WTC11 (cell line): Measurements from ENCODE around the gene HIPK2. TPM values are rescaled to one million over a fixed set of nuclear protein-coding genes. Genes with fewer than 3 reads are reported as not detected.

Source experiments
- ATAC-seq: fragments of 200-7000 bp; cut with Tn5 transposase; 2 replicates; pipeline ENCODE4 v1.10.0; 2021; ENCODE audit warnings: mild to moderate bottlenecking, moderate library complexity
- Bru-seq: library from RNA; stranded (reverse); fragments of 400-500 nt; gene quantifications from one replicate; lab custom pipeline; 2021; lab: Mats Ljungman, UMichigan
- CTCF ChIA-PET: fragments of 300-600 bp; sonication (Branson Sonifier 250); formaldehyde crosslinking; loops from one replicate; lab custom pipeline; 2021; ENCODE audit warnings: antibody characterized with exemption; lab: Charles Lee
- POLR2A ChIA-PET: fragments of 350-600 bp; sonication (Branson Sonifier 250); formaldehyde crosslinking; loops from one replicate; lab custom pipeline; 2021; ENCODE audit warnings: antibody characterized with exemption; lab: Charles Lee
- DNase-seq: peaks from one replicate; pipeline ENCODE4 v3.0.0; 2021; ENCODE audit warnings: low spot score
- H3K27ac Mint-ChIP-seq: 2 replicates; pipeline ENCODE4 v1.8.0; 2021; ENCODE audit warnings: mixed read lengths
- H3K27me3 Mint-ChIP-seq: 2 replicates; pipeline ENCODE4 v1.8.0; 2021; ENCODE audit warnings: low read depth, mild to moderate bottlenecking, moderate library complexity, mixed read lengths
- H3K36me3 Mint-ChIP-seq: 2 replicates; pipeline ENCODE4 v1.8.0; 2021; ENCODE audit warnings: mixed read lengths
- H3K4me1 Mint-ChIP-seq: 2 replicates; pipeline ENCODE4 v1.8.0; 2022; ENCODE audit warnings: mixed read lengths
- H3K4me3 Mint-ChIP-seq: 2 replicates; pipeline ENCODE4 v1.8.0; 2021; ENCODE audit warnings: mild to moderate bottlenecking, moderate library complexity, mixed read lengths
- H3K9me3 Mint-ChIP-seq: 2 replicates; pipeline ENCODE4 v1.8.0; 2021; ENCODE audit warnings: mixed read lengths
- ATF1 ChIP-seq: sonication (generic); formaldehyde crosslinking; IDR thresholded peaks from 2 replicates; pipeline ENCODE4 v1.8.1; 2023; ENCODE audit warnings: mild to moderate bottlenecking, moderate library complexity, missing genetic modification reagents
- ELF4 ChIP-seq: sonication (generic); formaldehyde crosslinking; IDR thresholded peaks from 2 replicates; pipeline ENCODE4 v1.8.1; 2022; ENCODE audit warnings: low read depth, mild to moderate bottlenecking, moderate library complexity, missing genetic modification reagents
- EMX1 ChIP-seq: fragments of 250-450 bp; sonication (Bioruptor Pico); IDR thresholded peaks from 2 replicates; pipeline ENCODE4 v1.8.0; 2021; ENCODE audit warnings: mild to moderate bottlenecking
- ERG ChIP-seq: fragments of 250-450 bp; sonication (Bioruptor Pico); IDR thresholded peaks from 2 replicates; pipeline ENCODE4 v1.8.0; 2021; ENCODE audit warnings: mild to moderate bottlenecking
- ESRRA ChIP-seq: sonication (generic); formaldehyde crosslinking; IDR thresholded peaks from 2 replicates; pipeline ENCODE4 v1.8.1; 2022; ENCODE audit warnings: mild to moderate bottlenecking, missing genetic modification reagents, borderline replicate concordance
- ETV6 ChIP-seq: sonication (generic); formaldehyde crosslinking; IDR thresholded peaks from 2 replicates; pipeline ENCODE4 v1.8.1; 2022; ENCODE audit warnings: mild to moderate bottlenecking, missing genetic modification reagents
- FOXJ3 ChIP-seq: sonication (generic); formaldehyde crosslinking; IDR thresholded peaks from 2 replicates; pipeline ENCODE4 v1.9.0; 2021; ENCODE audit warnings: missing genetic modification reagents, mild to moderate bottlenecking, borderline replicate concordance
- FOXK1 ChIP-seq: sonication (generic); formaldehyde crosslinking; IDR thresholded peaks from 2 replicates; pipeline ENCODE4 v1.8.0; 2022; ENCODE audit warnings: mild to moderate bottlenecking, moderate library complexity, missing genetic modification reagents
- FOXP1 ChIP-seq: sonication (generic); formaldehyde crosslinking; IDR thresholded peaks from 2 replicates; pipeline ENCODE4 v1.8.0; 2022; ENCODE audit warnings: missing genetic modification reagents, mild to moderate bottlenecking, moderate library complexity, borderline replicate concordance
- JUN ChIP-seq: sonication (generic); formaldehyde crosslinking; IDR thresholded peaks from 2 replicates; pipeline ENCODE4 v1.8.0; 2023; ENCODE audit warnings: mild to moderate bottlenecking, missing genetic modification reagents
- NR3C1 ChIP-seq: sonication (generic); formaldehyde crosslinking; conservative IDR thresholded peaks from 2 replicates; pipeline ENCODE4 v1.8.1; 2023; ENCODE audit warnings: low read depth, mild to moderate bottlenecking, missing genetic modification reagents
- OVOL2 ChIP-seq: fragments of 250-450 bp; sonication (Bioruptor Pico); IDR thresholded peaks from 2 replicates; pipeline ENCODE4 v1.9.0; 2021; ENCODE audit warnings: mild to moderate bottlenecking, borderline replicate concordance
- SMAD4 ChIP-seq: sonication (generic); formaldehyde crosslinking; IDR thresholded peaks from 2 replicates; pipeline ENCODE4 v1.8.0; 2022; ENCODE audit warnings: mild to moderate bottlenecking, missing genetic modification reagents
- SP1 ChIP-seq: sonication (generic); formaldehyde crosslinking; conservative IDR thresholded peaks from 2 replicates; pipeline ENCODE4 v1.8.1; 2022; ENCODE audit warnings: missing genetic modification reagents
- STAT6 ChIP-seq: sonication (generic); formaldehyde crosslinking; conservative IDR thresholded peaks from 2 replicates; pipeline ENCODE4 v1.8.1; 2023; ENCODE audit warnings: mild to moderate bottlenecking, low read depth, missing genetic modification reagents, moderate library complexity
- USF1 ChIP-seq: sonication (generic); formaldehyde crosslinking; IDR thresholded peaks from 2 replicates; pipeline ENCODE4 v1.8.0; 2022; ENCODE audit warnings: mild to moderate bottlenecking, missing genetic modification reagents
- ZNF219 ChIP-seq: sonication (generic); formaldehyde crosslinking; IDR thresholded peaks from 2 replicates; pipeline ENCODE4 v1.8.0; 2023; ENCODE audit warnings: missing genetic modification reagents, mild to moderate bottlenecking, borderline replicate concordance
- ZNF263 ChIP-seq: sonication (generic); formaldehyde crosslinking; IDR thresholded peaks from 2 replicates; pipeline ENCODE4 v1.8.1; 2022; ENCODE audit warnings: low read depth, mild to moderate bottlenecking, moderate library complexity, missing genetic modification reagents
- long read RNA-seq, 3 experiments: library from RNA in 1 of 3; library from capped mRNA in 1 of 3; library from polyadenylated mRNA in 1 of 3; unstranded in 2 of 3; stranded (forward) in 1 of 3; transcript quantifications; one replicate each; pipeline ENCODE4 v2.0.0, GENCODE V29; 2021
- total RNA-seq: library from RNA; stranded (reverse); gene quantifications from 3 replicates; pipeline ENCODE4 v1.2.3, GENCODE V29; 2021
- TF ChIP-seq, protein P1 (sequence below): fragments of 250-450 bp; sonication (Bioruptor Pico); IDR thresholded peaks from 2 replicates; pipeline ENCODE4 v1.9.0; 2021; ENCODE audit warnings: moderate library complexity, mild to moderate bottlenecking, inconsistent platforms, borderline replicate concordance
- TF ChIP-seq, protein P2 (sequence below): fragments of 250-450 bp; sonication (Bioruptor Pico); IDR thresholded peaks from 2 replicates; pipeline ENCODE4 v1.9.0; 2021; ENCODE audit warnings: mild to moderate bottlenecking
- TF ChIP-seq, protein P3 (sequence below): sonication (generic); formaldehyde crosslinking; IDR thresholded peaks from 2 replicates; pipeline ENCODE4 v1.8.1; 2023; ENCODE audit warnings: mild to moderate bottlenecking, missing genetic modification reagents, moderate library complexity

The HIPK2 gene
- total RNA-seq (20.8 to 25.3 TPM (median 21.3 TPM) in 3 replicates), Bru-seq, nascent RNA (percentile 62 among the genes with signal in this experiment)
- long read RNA-seq, experiment 1, partial matches to known transcripts = 3 of 58 reads
- long read RNA-seq, experiment 1, other reads (novel, unspliced or antisense) = 55 of 58 reads
- long read RNA-seq, experiment 2, partial matches to known transcripts = 1 of 30 reads
- long read RNA-seq, experiment 2, other reads (novel, unspliced or antisense) = 29 of 30 reads
- long read RNA-seq, experiment 3 = 0 reads

GRCh38 chr7:139777948-139778841 lies at the start of gene HIPK2:
Gene HIPK2, minus strand, starts transcription at chr7:139777998. Its CDS starts 375 bp downstream, at chr7:139777623.
- DNase-seq (peak; percentile 74), ATAC-seq (peak; percentile 78)
- no peaks in the 10 kb centered on the region for H3K9me3 Mint-ChIP-seq
- peaks cover 20% of the 10 kb centered on the region for H3K4me1 Mint-ChIP-seq
- no peak within 1 kb of the TSS for H3K27ac Mint-ChIP-seq
- TF ChIP-seq JUN (CRISPR knock-in tag) = no peak
- TF ChIP-seq USF1 (CRISPR knock-in tag) = no peak
- TF ChIP-seq FOXP1 (CRISPR knock-in tag) = peak; percentile 68; the same call in 1 of the 2 replicates
- no peak for TF ChIP-seq OVOL2 (CRISPR knock-in tag)
- no peak for TF ChIP-seq ERG (CRISPR knock-in tag)
- TF ChIP-seq SP1 (CRISPR knock-in tag) = no peak; the same call in 1 of the 2 replicates
- 0 out of 2 replicates have a peak, but pooled peaks have one; percentile 42 for TF ChIP-seq ATF1 (CRISPR knock-in tag)
- TF ChIP-seq ZNF219 (CRISPR knock-in tag) = no peak
- TF ChIP-seq, protein P1, sequence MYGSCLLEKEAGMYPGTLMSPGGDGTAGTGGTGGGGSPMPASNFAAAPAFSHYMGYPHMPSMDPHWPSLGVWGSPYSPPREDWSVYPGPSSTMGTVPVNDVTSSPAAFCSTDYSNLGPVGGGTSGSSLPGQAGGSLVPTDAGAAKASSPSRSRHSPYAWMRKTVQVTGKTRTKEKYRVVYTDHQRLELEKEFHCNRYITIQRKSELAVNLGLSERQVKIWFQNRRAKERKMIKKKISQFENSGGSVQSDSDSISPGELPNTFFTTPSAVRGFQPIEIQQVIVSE (CRISPR knock-in tag) = no peak
- no peak for TF ChIP-seq STAT6 (CRISPR knock-in tag)
- no peak for TF ChIP-seq EMX1 (CRISPR knock-in tag)
- no peak for TF ChIP-seq FOXK1
- TF ChIP-seq, protein P2, sequence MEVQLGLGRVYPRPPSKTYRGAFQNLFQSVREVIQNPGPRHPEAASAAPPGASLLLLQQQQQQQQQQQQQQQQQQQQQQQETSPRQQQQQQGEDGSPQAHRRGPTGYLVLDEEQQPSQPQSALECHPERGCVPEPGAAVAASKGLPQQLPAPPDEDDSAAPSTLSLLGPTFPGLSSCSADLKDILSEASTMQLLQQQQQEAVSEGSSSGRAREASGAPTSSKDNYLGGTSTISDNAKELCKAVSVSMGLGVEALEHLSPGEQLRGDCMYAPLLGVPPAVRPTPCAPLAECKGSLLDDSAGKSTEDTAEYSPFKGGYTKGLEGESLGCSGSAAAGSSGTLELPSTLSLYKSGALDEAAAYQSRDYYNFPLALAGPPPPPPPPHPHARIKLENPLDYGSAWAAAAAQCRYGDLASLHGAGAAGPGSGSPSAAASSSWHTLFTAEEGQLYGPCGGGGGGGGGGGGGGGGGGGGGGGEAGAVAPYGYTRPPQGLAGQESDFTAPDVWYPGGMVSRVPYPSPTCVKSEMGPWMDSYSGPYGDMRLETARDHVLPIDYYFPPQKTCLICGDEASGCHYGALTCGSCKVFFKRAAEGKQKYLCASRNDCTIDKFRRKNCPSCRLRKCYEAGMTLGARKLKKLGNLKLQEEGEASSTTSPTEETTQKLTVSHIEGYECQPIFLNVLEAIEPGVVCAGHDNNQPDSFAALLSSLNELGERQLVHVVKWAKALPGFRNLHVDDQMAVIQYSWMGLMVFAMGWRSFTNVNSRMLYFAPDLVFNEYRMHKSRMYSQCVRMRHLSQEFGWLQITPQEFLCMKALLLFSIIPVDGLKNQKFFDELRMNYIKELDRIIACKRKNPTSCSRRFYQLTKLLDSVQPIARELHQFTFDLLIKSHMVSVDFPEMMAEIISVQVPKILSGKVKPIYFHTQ = no peak
- no peak for TF ChIP-seq SMAD4 (CRISPR knock-in tag)
- TF ChIP-seq, protein P3, sequence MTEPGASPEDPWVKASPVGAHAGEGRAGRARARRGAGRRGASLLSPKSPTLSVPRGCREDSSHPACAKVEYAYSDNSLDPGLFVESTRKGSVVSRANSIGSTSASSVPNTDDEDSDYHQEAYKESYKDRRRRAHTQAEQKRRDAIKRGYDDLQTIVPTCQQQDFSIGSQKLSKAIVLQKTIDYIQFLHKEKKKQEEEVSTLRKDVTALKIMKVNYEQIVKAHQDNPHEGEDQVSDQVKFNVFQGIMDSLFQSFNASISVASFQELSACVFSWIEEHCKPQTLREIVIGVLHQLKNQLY (CRISPR knock-in tag) = no peak
- no peak for TF ChIP-seq FOXJ3 (CRISPR knock-in tag)
- 0 out of 2 replicates have a peak, but pooled peaks have one; percentile 42 for TF ChIP-seq ELF4 (CRISPR knock-in tag)
- 0 out of 2 replicates have a peak, but pooled peaks have one; percentile 29 for TF ChIP-seq ETV6 (CRISPR knock-in tag)
- 0 out of 2 replicates have a peak, but pooled peaks have one; percentile 44 for TF ChIP-seq ZNF263 (CRISPR knock-in tag)
- TF ChIP-seq NR3C1 (CRISPR knock-in tag) = no peak
- TF ChIP-seq ESRRA (CRISPR knock-in tag) = no peak
- H3K36me3 Mint-ChIP-seq = no peaks in the 10 kb centered on the region
- peak within 1 kb of the TSS; percentile 95 for H3K4me3 Mint-ChIP-seq
- ChIA-PET CTCF (interaction anchor here (0.6 to 2.3 kb wide), 11 partner anchors 33 to 279 kb away, joined by 3 to 11 read pairs (median 7); no protein-coding TSS in a partner anchor), POLR2A (no interaction called here)
- H3K27me3 Mint-ChIP-seq = peaks cover 44% of the 10 kb centered on the region
